K562 (cell line): ENCODE results near the gene COX4I2. TPM values are rescaled to one million over a fixed set of nuclear protein-coding genes. Genes with fewer than 3 reads are reported as not detected.

Experiments used
- ARNT ChIP-seq, 2 experiments: fragments of 450-650 bp; IDR thresholded peaks; 2 replicates each; pipeline ENCODE4 v1.6.1; 2016; ENCODE audit warnings: mild to moderate bottlenecking in 1 of 2
- DLX4 ChIP-seq: fragments of 250-450 bp; sonication (Bioruptor Pico); IDR thresholded peaks from 2 replicates; pipeline ENCODE4 v1.6.1; 2021; ENCODE audit warnings: mild to moderate bottlenecking
- E2F4 ChIP-seq: sonication (generic); formaldehyde crosslinking; IDR thresholded peaks from 2 replicates; pipeline ENCODE4 v1.8.0; 2022; ENCODE audit warnings: mild to moderate bottlenecking, low read depth, missing genetic modification reagents
- FOXA3 ChIP-seq, 2 experiments: fragments of 450-650 bp in 1 of 2; sonication (generic) in 1 of 2; formaldehyde crosslinking; IDR thresholded peaks in 1 of 2; conservative IDR thresholded peaks in 1 of 2; 2 replicates each; pipeline versions ENCODE4 v1.4.0 to v1.8.0; 2020 to 2022; ENCODE audit warnings: mild to moderate bottlenecking in 2 of 2, missing genetic modification reagents in 1 of 2
- GATAD2A ChIP-seq: fragments of 450-650 bp; IDR thresholded peaks from 2 replicates; pipeline ENCODE4 v1.6.1; 2017
- GTF3C2 ChIP-seq: IDR thresholded peaks from 3 replicates; pipeline ENCODE4 v1.6.1; 2011; ENCODE audit warnings: borderline replicate concordance, mild to moderate bottlenecking, moderate library complexity; ENCODE audit not compliant: insufficient read length; ENCODE audit errors: extremely low read depth
- IRF9 ChIP-seq: fragments of 450-650 bp; IDR thresholded peaks from 2 replicates; pipeline ENCODE4 v1.6.1; 2016; ENCODE audit warnings: missing biosample characterization, missing genetic modification characterization
- MAFK ChIP-seq: IDR thresholded peaks from 2 replicates; pipeline ENCODE4 v1.6.1; 2011; ENCODE audit warnings: low read length, improper control_type of control experiment
- MECOM ChIP-seq: fragments of 250-450 bp; sonication (Bioruptor Pico); IDR thresholded peaks from 2 replicates; pipeline ENCODE4 v1.8.0; 2022; ENCODE audit warnings: inconsistent platforms
- NCOA2 ChIP-seq, 2 experiments: fragments of 450-650 bp; IDR thresholded peaks; 2 replicates each; pipeline ENCODE4 v1.6.1; 2018; ENCODE audit warnings: mild to moderate bottlenecking in 2 of 2, moderate library complexity in 1 of 2; ENCODE audit not compliant: partially characterized antibody in 2 of 2
- NR4A1 ChIP-seq, 2 experiments: fragments of 250-450 bp in 1 of 2; fragments of 450-650 bp in 1 of 2; sonication (Bioruptor Pico) in 1 of 2; IDR thresholded peaks; 2 replicates each; pipeline versions ENCODE4 v1.4.0 to v1.6.1; 2016 to 2020; ENCODE audit warnings: mild to moderate bottlenecking in 2 of 2, missing compliant biosample characterization in 1 of 2, missing genetic modification characterization in 1 of 2, moderate library complexity in 1 of 2
- WHSC1 ChIP-seq: IDR thresholded peaks from one replicate; pipeline ENCODE4 v1.6.1; 2012; ENCODE audit warnings: low read length, control low read depth, inconsistent platforms
- ZNF592 ChIP-seq: fragments of 450-650 bp; IDR thresholded peaks from 2 replicates; pipeline ENCODE4 v1.6.1; 2017; ENCODE audit warnings: antibody characterized with exemption, mild to moderate bottlenecking
- ZNF780A ChIP-seq: fragments of 250-450 bp; sonication (Bioruptor Pico); IDR thresholded peaks from 2 replicates; pipeline ENCODE4 v1.5.0; 2021; ENCODE audit warnings: mild to moderate bottlenecking
- polyA plus RNA-seq, 8 experiments: library from polyadenylated mRNA; depleted of rRNA in 4 of 8; stranded (reverse) in 5 of 8; unstranded in 3 of 8; fragments of >200 nt; fragmentation: Nextera tagmentation in 2 of 8; fragmentation: Illumina TruSeq in 1 of 8; extraction: Ambion mirVana in 2 of 8; extraction: Trizol in 1 of 8; gene quantifications; 2 replicates each; pipeline versions ENCODE4 v1.2.1 to v1.2.3, GENCODE V29; 2011 to 2014; ENCODE audit warnings: inconsistent platforms in 1 of 8, missing spikeins in 1 of 8
- total RNA-seq, 7 experiments: library from RNA; depleted of rRNA in 6 of 7; stranded (reverse); fragments of >200 nt in 6 of 7; fragmentation: Illumina TruSeq in 2 of 7; extraction: Trizol in 2 of 7; gene quantifications; 2 replicates each; pipeline versions ENCODE4 v1.2.1 to v1.2.3, GENCODE V29; 2011 to 2021; ENCODE audit warnings: low replicate concordance in 1 of 7

Gene COX4I2
- total and polyA plus RNA-seq, 9 of the 15 experiments (the other 6 are each of a cell fraction or from before 2014, with no cell fraction given), result not detected

GRCh38 chr20:31678389-31679356 lies 41.0 kb downstream of the COX4I2 start (continued):
- TF ChIP-seq WHSC1 (peak; percentile 62), GATAD2A (no peak), NR4A1 (CRISPR knock-in tag; IDR thresholded peaks at IDR 0.05) (no peak), NR4A1 (tag; IDR thresholded peaks at IDR 0.05) (peak; percentile 12; the same call in 1 of the 2 replicates), MECOM (CRISPR knock-in tag) (0 out of 2 replicates have a peak, but pooled peaks have one; percentile 27), IRF9 (no peak), MAFK (no peak), DLX4 (CRISPR knock-in tag) (no peak), ZNF780A (CRISPR knock-in tag) (no peak), E2F4 (no peak), ARNT (IDR thresholded peaks at IDR 0.05) (no peak), NCOA2 (IDR thresholded peaks at IDR 0.05; ENCODE audit: partially characterized antibody in 2 of 2) (no peak), GTF3C2 (no peak), ZNF592 (peak; percentile 41; the same call in 1 of the 2 replicates), FOXA3 (CRISPR knock-in tag; conservative IDR thresholded peaks at IDR 0.05 in 1 of 2, IDR thresholded peaks at IDR 0.05 in 1 of 2) (0 out of 4 replicates have a peak, but pooled peaks of 1 of the 2 experiments have one; percentile 6)
